ENCODE data around the gene GNA12. TPM values are rescaled to one million over a fixed set of nuclear protein-coding genes. Genes with fewer than 3 reads are reported as not detected.
A peak's percentile ranks its signal among the peaks of the same experiment; 100 is the strongest.

GNA12 gene
- total and polyA plus RNA-seq, 10 donors: 12.3 to 64.2 (median 32.4) TPM

- WGBS, 5 donors: 74 to 85% (median 80%) methylated on average over 12 to 13 of the region's 13 CpGs
- no peak for TF ChIP-seq POLR2A (IDR thresholded peaks at IDR 0.05)
- TF ChIP-seq POLR2AphosphoS5 (IDR thresholded peaks at IDR 0.05): no peak
- TF ChIP-seq, protein P1, sequence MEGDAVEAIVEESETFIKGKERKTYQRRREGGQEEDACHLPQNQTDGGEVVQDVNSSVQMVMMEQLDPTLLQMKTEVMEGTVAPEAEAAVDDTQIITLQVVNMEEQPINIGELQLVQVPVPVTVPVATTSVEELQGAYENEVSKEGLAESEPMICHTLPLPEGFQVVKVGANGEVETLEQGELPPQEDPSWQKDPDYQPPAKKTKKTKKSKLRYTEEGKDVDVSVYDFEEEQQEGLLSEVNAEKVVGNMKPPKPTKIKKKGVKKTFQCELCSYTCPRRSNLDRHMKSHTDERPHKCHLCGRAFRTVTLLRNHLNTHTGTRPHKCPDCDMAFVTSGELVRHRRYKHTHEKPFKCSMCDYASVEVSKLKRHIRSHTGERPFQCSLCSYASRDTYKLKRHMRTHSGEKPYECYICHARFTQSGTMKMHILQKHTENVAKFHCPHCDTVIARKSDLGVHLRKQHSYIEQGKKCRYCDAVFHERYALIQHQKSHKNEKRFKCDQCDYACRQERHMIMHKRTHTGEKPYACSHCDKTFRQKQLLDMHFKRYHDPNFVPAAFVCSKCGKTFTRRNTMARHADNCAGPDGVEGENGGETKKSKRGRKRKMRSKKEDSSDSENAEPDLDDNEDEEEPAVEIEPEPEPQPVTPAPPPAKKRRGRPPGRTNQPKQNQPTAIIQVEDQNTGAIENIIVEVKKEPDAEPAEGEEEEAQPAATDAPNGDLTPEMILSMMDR (IDR thresholded peaks at IDR 0.05 in 8 of 11, conservative IDR thresholded peaks at IDR 0.05 in 3 of 11): no peak
- peak; percentile 59 for DNase-seq
- intact Hi-C loops (cut with DNase I; ENCODE audit: low total_unique reads): no loop called here
- Histone ChIP-seq H3K27me3 (replicated peaks in 1 of 7) (no peaks in the 10 kb centered on the region), H3K36me3 (peaks cover 0 to 31% (median 9%) of the 10 kb centered on the region in 6 donors), H3K27ac (peak overlapping the region in 4 of 8 donors; percentile 65 to 75 (median 69)), H3K4me3 (no peak overlapping the region), H3K9me3 (peaks cover 0 to 5% (median 0%) of the 10 kb centered on the region in 8 donors), H3K4me1 (peaks cover 16 to 78% (median 44%) of the 10 kb centered on the region in 6 donors)
Measured at GRCh38 chr7:2735744-2736143, 108.4 kb downstream of the GNA12 start.

DNA sequence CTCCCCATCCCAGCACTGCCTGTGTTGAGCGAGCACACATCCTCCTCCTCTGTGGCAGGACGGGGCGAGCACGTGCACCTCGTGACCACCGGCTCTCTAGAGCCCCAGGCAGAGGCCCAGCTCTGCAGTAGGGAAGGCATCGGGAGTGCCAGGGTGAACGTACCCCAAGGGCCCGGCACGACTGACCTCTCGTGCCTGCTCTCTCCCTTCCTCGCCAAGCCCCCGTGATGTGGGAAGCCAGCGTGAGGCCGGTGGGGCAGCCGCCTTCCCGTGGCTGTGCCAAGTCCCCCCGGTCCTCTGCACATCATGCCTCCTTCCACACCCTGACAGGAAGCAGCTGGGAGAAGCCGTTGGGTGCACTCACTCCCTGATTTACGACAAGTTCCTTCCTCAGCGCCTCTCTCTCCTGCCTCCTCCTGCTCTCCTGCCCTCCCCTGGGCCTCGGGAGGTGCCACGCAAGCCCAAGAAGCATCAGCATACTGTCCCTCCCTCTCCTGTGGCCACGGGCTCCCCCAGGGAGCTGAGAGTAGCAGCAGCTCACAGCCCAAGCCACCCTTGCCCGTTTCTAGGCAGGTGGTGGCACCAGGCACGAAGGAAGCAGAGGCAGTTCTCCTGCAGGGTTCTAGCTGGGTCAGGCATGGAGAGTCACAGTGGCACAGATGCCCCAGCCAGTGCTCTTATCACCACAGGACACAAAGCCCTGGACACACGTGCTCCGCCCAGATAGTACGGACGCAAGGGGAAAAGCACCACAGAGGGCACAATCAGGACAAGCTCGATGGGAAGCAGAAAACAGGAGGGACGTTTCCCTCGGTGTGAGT is 109.1 kb downstream of the GNA12 start:
- DNase-seq: peak; percentile 85
- Histone ChIP-seq H3K9me3 (peaks cover 0 to 5% (median 0%) of the 10 kb centered on the region in 8 donors), H3K4me3 (peak overlapping the region in 1 of 8 donors; percentile 37), H3K36me3 (peaks cover 0 to 38% (median 16%) of the 10 kb centered on the region in 6 donors), H3K27me3 (replicated peaks in 1 of 7) (no peaks in the 10 kb centered on the region), H3K4me1 (peaks cover 16 to 84% (median 46%) of the 10 kb centered on the region in 6 donors), H3K27ac (peak overlapping the region in 7 of 8 donors; percentile 29 to 75 (median 67))
- TF ChIP-seq POLR2AphosphoS5 (IDR thresholded peaks at IDR 0.05) (peak; percentile 81 to 84 (median 83)), POLR2A (IDR thresholded peaks at IDR 0.05) (no peak)
- TF ChIP-seq, protein P1 (IDR thresholded peaks at IDR 0.05 in 8 of 11, conservative IDR thresholded peaks at IDR 0.05 in 3 of 11): no peak
- 14 to 22% (median 18%) methylated on average over 16 to 33 of the region's 33 CpGs for WGBS, 5 donors
- intact Hi-C loops (cut with DNase I; ENCODE audit: low total_unique reads): no loop called here

DNA sequence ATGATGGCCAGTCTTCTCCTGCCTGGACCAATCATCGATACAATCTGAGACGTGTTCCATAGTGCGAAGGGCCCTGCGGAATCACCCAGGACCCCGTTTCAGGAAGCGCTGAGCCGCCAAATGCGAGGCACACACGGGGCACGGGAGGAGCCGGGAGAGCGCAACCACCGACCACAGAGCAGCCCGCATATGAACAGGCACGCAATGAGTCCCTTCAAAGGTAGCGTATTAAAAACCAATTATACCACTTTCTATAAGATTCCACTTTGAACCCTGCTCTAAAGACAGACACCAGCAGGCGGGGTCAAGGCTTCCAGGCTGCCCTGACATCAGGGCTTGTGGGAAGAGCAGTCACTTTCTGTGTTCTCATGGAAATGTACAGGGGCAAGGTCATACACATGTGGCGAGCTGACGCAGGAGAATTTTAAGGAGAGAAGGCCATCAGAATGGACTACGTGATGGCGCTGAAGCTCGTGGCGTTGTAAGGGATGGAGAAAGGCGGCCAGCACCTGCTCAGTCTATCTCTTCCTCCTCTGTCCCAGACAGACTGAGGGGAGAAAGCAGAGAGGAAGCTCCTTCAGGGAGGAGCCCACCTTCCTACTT is 109.9 kb downstream of the GNA12 start:
- 48 to 70% (median 56%) methylated on average over 24 of the region's 24 CpGs for WGBS, 5 donors
- peak overlapping the region in 7 of 8 donors; percentile 29 to 75 (median 67) for H3K27ac ChIP-seq
- peak; percentile 62 for DNase-seq
- intact Hi-C loops (cut with DNase I; ENCODE audit: low total_unique reads): no loop called here
- H3K4me3 ChIP-seq: peak overlapping the region in 1 of 8 donors; percentile 37
- H3K4me1 ChIP-seq: peaks cover 22 to 90% (median 52%) of the 10 kb centered on the region in 6 donors
- no peaks in the 10 kb centered on the region for H3K27me3 ChIP-seq (replicated peaks in 1 of 7)
- no peak for TF ChIP-seq POLR2AphosphoS5 (IDR thresholded peaks at IDR 0.05)
- TF ChIP-seq, protein P1 (IDR thresholded peaks at IDR 0.05 in 8 of 11, conservative IDR thresholded peaks at IDR 0.05 in 3 of 11): no peak
- peaks cover 0 to 5% (median 0%) of the 10 kb centered on the region in 8 donors for H3K9me3 ChIP-seq
- peaks cover 0 to 38% (median 16%) of the 10 kb centered on the region in 6 donors for H3K36me3 ChIP-seq

Measured in spleen (tissue), 11 donors.